Measurements from ENCODE around the gene ACBD4. TPM values are rescaled to one million over a fixed set of nuclear protein-coding genes. Genes with fewer than 3 reads are reported as not detected.

The ACBD4 gene
- total RNA-seq, 1 experiment from 2014 or later, result 0.89 TPM

DNA sequence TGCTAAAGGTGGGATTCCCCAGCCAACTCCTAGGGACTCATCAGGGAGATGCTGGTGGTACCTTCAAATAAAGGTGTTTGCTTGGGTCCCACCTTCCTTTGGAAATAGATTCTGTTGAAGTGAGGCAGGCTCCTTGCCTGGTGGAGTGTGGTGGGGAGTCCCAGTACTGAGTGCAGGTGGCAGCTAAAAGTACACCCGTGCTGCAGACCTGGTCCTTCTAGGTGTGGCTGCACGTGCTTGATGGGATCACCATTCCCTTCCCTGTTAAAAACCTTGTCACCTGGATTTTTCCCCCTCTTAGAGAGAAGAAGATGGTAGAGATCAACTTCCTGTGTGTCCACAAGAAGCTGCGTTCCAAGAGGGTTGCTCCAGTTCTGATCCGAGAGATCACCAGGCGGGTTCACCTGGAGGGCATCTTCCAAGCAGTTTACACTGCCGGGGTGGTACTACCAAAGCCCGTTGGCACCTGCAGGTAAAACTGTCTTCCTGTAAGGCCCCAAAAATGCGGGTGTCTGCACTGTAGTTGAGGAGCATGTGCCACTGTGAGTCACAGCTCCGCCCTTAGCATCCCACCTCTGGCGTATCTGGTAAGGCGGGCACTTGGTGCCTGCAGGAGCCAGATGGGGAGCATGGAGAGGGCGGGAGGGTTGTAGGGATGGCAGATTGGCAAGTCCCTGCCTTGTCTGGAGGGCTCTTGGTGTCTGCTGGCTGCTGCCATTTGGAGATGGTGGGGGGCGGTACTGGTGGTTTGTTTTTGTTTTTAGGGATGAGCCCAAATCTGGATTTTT, 37.2 kb upstream of the ACBD4 start:
- H3K4me3 ChIP-seq, result no peak overlapping the region
- no peaks in the 10 kb centered on the region for H3K9me3 ChIP-seq (replicated peaks)
- no peaks in the 10 kb centered on the region for H3K27me3 ChIP-seq (replicated peaks)
- peaks cover 98% of the 10 kb centered on the region for H3K36me3 ChIP-seq
- DNase-seq (ENCODE audit: low read depth in 1 of 2, low spot score in 2 of 2), result no peak
- H3K27ac ChIP-seq, result no peak overlapping the region
- peaks cover 10% of the 10 kb centered on the region for H3K4me1 ChIP-seq (replicated peaks)

- peak; percentile 68 to 92 for DNase-seq (ENCODE audit: low read depth in 1 of 2, low spot score in 2 of 2)
- peaks cover 2% of the 10 kb centered on the region for H3K4me1 ChIP-seq (replicated peaks)
- no peak overlapping the region for H3K4me3 ChIP-seq
- H3K27me3 ChIP-seq (replicated peaks), result no peaks in the 10 kb centered on the region
- H3K27ac ChIP-seq, result no peak overlapping the region
- no peaks in the 10 kb centered on the region for H3K9me3 ChIP-seq (replicated peaks)
- peaks cover 98% of the 10 kb centered on the region for H3K36me3 ChIP-seq
Observed at GRCh38 chr17:45098869-45099616, 36.4 kb upstream of the ACBD4 start.

DNA sequence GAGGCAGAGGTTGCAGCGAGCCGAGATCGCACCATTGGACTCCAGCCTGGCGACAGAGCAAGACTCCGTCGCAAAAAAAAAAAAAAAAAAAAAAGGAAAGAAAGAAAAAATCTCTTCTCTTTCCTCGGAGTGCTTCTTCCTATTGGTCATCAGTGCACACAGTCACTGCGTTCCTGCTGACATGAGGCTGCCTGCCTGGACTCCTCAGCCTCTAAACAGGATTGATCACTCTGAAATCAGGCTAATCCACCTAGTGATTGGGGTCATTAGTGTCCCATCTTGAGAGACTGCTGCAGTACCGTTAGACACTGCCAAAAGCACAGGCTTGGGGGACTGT, 34.0 kb upstream of the ACBD4 start:
- no peak for DNase-seq (ENCODE audit: low read depth in 1 of 2, low spot score in 2 of 2)
- no peaks in the 10 kb centered on the region for H3K27me3 ChIP-seq (replicated peaks)
- no peak overlapping the region for H3K4me3 ChIP-seq
- no peaks in the 10 kb centered on the region for H3K9me3 ChIP-seq (replicated peaks)
- H3K27ac ChIP-seq, result no peak overlapping the region
- H3K36me3 ChIP-seq, result peaks cover 96% of the 10 kb centered on the region
- H3K4me1 ChIP-seq (replicated peaks), result no peaks in the 10 kb centered on the region

- Histone ChIP-seq H3K36me3 (peaks cover 96% of the 10 kb centered on the region), H3K27me3 (replicated peaks) (no peaks in the 10 kb centered on the region), H3K9me3 (replicated peaks) (no peaks in the 10 kb centered on the region), H3K27ac (no peak overlapping the region), H3K4me1 (replicated peaks) (no peaks in the 10 kb centered on the region), H3K4me3 (no peak overlapping the region)
- no peak for DNase-seq (ENCODE audit: low read depth in 1 of 2, low spot score in 2 of 2)
Observed at GRCh38 chr17:45101883-45102811, 33.3 kb upstream of the ACBD4 start.

GRCh38 chr17:45102856-45103255, 32.6 kb upstream of the ACBD4 start:
- H3K36me3 ChIP-seq, result peaks cover 96% of the 10 kb centered on the region
- DNase-seq (ENCODE audit: low read depth in 1 of 2, low spot score in 2 of 2), result no peak
- H3K4me3 ChIP-seq, result no peak overlapping the region
- no peak overlapping the region for H3K27ac ChIP-seq
- H3K9me3 ChIP-seq (replicated peaks), result no peaks in the 10 kb centered on the region
- no peaks in the 10 kb centered on the region for H3K27me3 ChIP-seq (replicated peaks)
- no peaks in the 10 kb centered on the region for H3K4me1 ChIP-seq (replicated peaks)

- H3K4me1 ChIP-seq (replicated peaks), result no peaks in the 10 kb centered on the region
- H3K27ac ChIP-seq, result no peak overlapping the region
- H3K4me3 ChIP-seq, result no peak overlapping the region
- no peaks in the 10 kb centered on the region for H3K9me3 ChIP-seq (replicated peaks)
- no peaks in the 10 kb centered on the region for H3K27me3 ChIP-seq (replicated peaks)
- DNase-seq (ENCODE audit: low read depth in 1 of 2, low spot score in 2 of 2), result no peak
- H3K36me3 ChIP-seq, result peaks cover 96% of the 10 kb centered on the region
Observed at GRCh38 chr17:45103269-45103795, 32.2 kb upstream of the ACBD4 start.

DNA sequence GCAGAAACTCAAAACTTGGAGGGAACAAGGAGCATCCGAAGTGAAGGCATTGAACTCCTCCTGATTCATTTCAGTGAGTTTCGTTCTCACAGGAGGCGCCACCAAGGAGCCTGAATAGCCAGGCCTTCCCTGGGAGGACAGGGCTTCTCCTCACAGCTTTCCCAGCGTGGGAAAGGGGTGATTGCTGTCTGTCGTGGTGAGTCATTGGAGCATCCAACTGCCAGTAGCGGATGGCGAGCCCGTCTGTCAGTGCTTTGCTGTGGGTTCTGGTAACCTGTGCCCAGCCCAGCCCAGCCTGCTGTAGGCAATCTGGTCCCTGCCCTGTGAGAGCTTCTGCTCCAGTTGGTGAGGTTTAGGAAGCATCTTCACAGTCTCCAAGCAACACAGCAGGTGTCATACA, 31.5 kb upstream of the ACBD4 start:
- H3K27ac ChIP-seq, result no peak overlapping the region
- H3K27me3 ChIP-seq (replicated peaks), result no peaks in the 10 kb centered on the region
- H3K4me3 ChIP-seq, result no peak overlapping the region
- H3K4me1 ChIP-seq (replicated peaks), result no peaks in the 10 kb centered on the region
- peaks cover 96% of the 10 kb centered on the region for H3K36me3 ChIP-seq
- no peaks in the 10 kb centered on the region for H3K9me3 ChIP-seq (replicated peaks)
- no peak for DNase-seq (ENCODE audit: low read depth in 1 of 2, low spot score in 2 of 2)

- H3K36me3 ChIP-seq, result peaks cover 96% of the 10 kb centered on the region
- no peaks in the 10 kb centered on the region for H3K4me1 ChIP-seq (replicated peaks)
- no peak overlapping the region for H3K27ac ChIP-seq
- no peak for DNase-seq (ENCODE audit: low read depth in 1 of 2, low spot score in 2 of 2)
- no peaks in the 10 kb centered on the region for H3K9me3 ChIP-seq (replicated peaks)
- no peak overlapping the region for H3K4me3 ChIP-seq
- H3K27me3 ChIP-seq (replicated peaks), result no peaks in the 10 kb centered on the region
Observed at GRCh38 chr17:45104497-45104896, 31.0 kb upstream of the ACBD4 start.

GRCh38 chr17:45104907-45105624, 30.4 kb upstream of the ACBD4 start:
- H3K27ac ChIP-seq, result no peak overlapping the region
- H3K27me3 ChIP-seq (replicated peaks), result no peaks in the 10 kb centered on the region
- DNase-seq (ENCODE audit: low read depth in 1 of 2, low spot score in 2 of 2), result no peak
- no peaks in the 10 kb centered on the region for H3K4me1 ChIP-seq (replicated peaks)
- H3K9me3 ChIP-seq (replicated peaks), result no peaks in the 10 kb centered on the region
- H3K4me3 ChIP-seq, result no peak overlapping the region
- H3K36me3 ChIP-seq, result peaks cover 94% of the 10 kb centered on the region

GRCh38 chr17:45106096-45106495, 29.4 kb upstream of the ACBD4 start:
- Histone ChIP-seq H3K9me3 (replicated peaks) (no peaks in the 10 kb centered on the region), H3K4me3 (no peak overlapping the region), H3K4me1 (replicated peaks) (no peaks in the 10 kb centered on the region), H3K27ac (no peak overlapping the region), H3K36me3 (peaks cover 86% of the 10 kb centered on the region), H3K27me3 (replicated peaks) (no peaks in the 10 kb centered on the region)
- no peak for DNase-seq (ENCODE audit: low read depth in 1 of 2, low spot score in 2 of 2)

GRCh38 chr17:45106582-45106981, 28.9 kb upstream of the ACBD4 start:
- Histone ChIP-seq H3K27me3 (replicated peaks) (no peaks in the 10 kb centered on the region), H3K4me1 (replicated peaks) (no peaks in the 10 kb centered on the region), H3K27ac (no peak overlapping the region), H3K9me3 (replicated peaks) (no peaks in the 10 kb centered on the region), H3K36me3 (peaks cover 81% of the 10 kb centered on the region), H3K4me3 (no peak overlapping the region)
- no peak for DNase-seq (ENCODE audit: low read depth in 1 of 2, low spot score in 2 of 2)

DNA sequence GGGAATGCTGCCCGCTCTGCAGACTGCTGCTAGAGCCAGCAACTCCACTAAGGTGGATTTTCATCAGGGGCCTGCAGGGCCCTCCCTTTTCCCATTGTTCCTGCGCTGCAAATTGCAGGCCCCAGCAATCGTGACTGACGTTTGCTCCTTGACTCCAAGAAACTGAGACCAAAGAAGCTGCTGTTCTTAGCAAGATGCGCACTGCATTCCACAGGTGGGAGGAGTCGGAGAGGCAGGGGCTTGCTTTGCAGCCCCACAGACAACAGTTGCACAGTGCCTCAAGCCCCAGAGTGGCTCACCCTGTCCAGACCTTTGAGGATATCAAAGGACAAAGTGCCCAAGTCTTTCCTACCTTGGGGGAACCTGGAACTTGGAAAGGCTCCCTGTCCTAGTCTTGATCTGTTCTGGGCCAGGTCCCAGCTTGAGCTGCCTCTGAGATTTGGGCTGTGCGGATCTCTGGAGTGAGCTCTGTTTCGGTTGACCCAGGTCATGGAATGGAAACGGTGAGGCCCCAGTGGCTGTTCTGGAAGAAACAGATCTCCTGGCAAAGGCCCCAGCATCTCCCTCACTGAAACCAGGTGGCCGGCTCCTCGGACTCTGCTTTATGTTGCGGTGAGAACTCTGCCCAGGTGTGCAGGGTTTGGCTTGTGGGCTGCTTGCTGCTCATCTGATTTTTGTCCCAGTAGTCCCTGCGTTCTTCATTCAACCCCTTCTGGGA, 28.0 kb upstream of the ACBD4 start:
- H3K4me3 ChIP-seq, result no peak overlapping the region
- no peaks in the 10 kb centered on the region for H3K4me1 ChIP-seq (replicated peaks)
- H3K27me3 ChIP-seq (replicated peaks), result no peaks in the 10 kb centered on the region
- H3K27ac ChIP-seq, result no peak overlapping the region
- peaks cover 77% of the 10 kb centered on the region for H3K36me3 ChIP-seq
- DNase-seq (ENCODE audit: low read depth in 1 of 2, low spot score in 2 of 2), result no peak
- no peaks in the 10 kb centered on the region for H3K9me3 ChIP-seq (replicated peaks)

DNA sequence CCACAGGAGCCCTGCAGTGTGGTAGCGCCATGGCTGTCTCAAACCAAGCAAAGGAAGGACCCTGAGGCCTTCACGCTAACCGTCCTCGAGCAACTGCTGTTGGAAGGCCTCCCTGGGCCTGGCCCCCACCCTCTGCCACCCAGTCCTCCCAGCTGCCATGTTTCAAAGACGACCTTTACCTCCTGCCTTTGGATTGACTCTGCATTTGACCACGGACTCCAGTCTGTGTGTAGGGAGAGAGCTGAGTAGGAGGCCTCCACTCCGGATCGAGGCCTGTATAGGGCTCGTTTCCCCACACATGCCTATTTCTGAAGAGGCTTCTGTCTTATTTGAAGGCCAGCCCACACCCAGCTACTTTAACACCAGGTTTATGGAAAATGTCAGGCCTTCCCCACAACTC, 27.4 kb upstream of the ACBD4 start:
- Histone ChIP-seq H3K9me3 (replicated peaks) (no peaks in the 10 kb centered on the region), H3K36me3 (peaks cover 74% of the 10 kb centered on the region), H3K4me3 (no peak overlapping the region), H3K27ac (no peak overlapping the region), H3K4me1 (replicated peaks) (no peaks in the 10 kb centered on the region), H3K27me3 (replicated peaks) (no peaks in the 10 kb centered on the region)
- DNase-seq (ENCODE audit: low read depth in 1 of 2, low spot score in 2 of 2), result no peak

All from SJSA1 (cell line).